GM12891 (cell line): ENCODE data around the gene RGS9.

Source experiments
- POLR2A ChIP-seq: IDR thresholded peaks from 2 replicates; pipeline ENCODE4 v1.6.1; 2011; ENCODE audit warnings: low read depth, low read length, control low read depth
- POLR2AphosphoS5 ChIP-seq: IDR thresholded peaks from 2 replicates; pipeline ENCODE4 v1.6.1; 2011; ENCODE audit warnings: low read depth, low read length, control low read depth
- POU2F2 ChIP-seq: IDR thresholded peaks from 2 replicates; pipeline ENCODE4 v1.6.1; 2011; ENCODE audit warnings: low read depth, mild to moderate bottlenecking, control low read depth, low read length, moderate library complexity
- SPI1 ChIP-seq: IDR thresholded peaks from 2 replicates; pipeline ENCODE4 v1.6.1; 2011; ENCODE audit warnings: low read depth, low read length, control low read depth
- TAF1 ChIP-seq: IDR thresholded peaks from 2 replicates; pipeline ENCODE4 v1.6.1; 2011; ENCODE audit warnings: low read depth, low read length, control low read depth

DNA sequence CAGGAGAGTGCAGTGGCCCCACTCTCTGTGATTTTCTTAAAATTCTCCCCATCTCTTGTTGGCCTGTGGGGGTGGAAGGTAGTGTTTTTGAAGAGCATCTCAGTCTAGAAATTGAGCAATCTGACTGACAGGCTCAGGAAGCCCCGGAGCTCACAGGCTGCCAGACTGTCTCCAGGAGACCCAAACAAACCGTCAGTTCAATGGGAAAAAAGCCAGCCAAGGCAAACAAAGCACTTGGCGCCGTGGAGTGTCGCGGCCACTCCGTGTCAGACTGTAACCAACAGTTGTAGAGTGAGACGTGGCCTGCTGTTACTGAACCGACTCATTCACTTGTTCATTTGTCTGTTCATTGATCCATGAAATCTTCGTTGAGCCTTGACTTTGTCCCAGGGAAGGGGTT, 33.7 kb downstream of the RGS9 start:
- no peak for TF ChIP-seq POLR2A
- no peak for TF ChIP-seq TAF1
- no peak for TF ChIP-seq POLR2AphosphoS5
- TF ChIP-seq POU2F2 = no peak
- TF ChIP-seq SPI1 = no peak
